GM19328 (cell line): ENCODE results near the gene CACNA1H.
"Not testable (repeated sequence)": the region's sequence is repeated elsewhere in the genome, so short reads cannot be mapped to it uniquely, and the experiment has no call there.

Experiments
- ATAC-seq: cut with Tn5 transposase; IDR thresholded peaks from one replicate; pipeline ENCODE4 v1.9.1; 2021; ENCODE audit warnings: mild to moderate bottlenecking, moderate library complexity; ENCODE audit not compliant: unreplicated experiment

Gene CACNA1H

GRCh38 chr16:1243363-1243762, 90.5 kb downstream of the CACNA1H start:
- not testable (repeated sequence) for ATAC-seq

- not testable (repeated sequence) for ATAC-seq
These were observed 91.3 kb downstream of the CACNA1H start for GRCh38 chr16:1243907-1244850.

- ATAC-seq, result no peak
These were observed 92.0 kb downstream of the CACNA1H start for GRCh38 chr16:1244881-1245280.

- ATAC-seq, result no peak
These were observed 92.6 kb downstream of the CACNA1H start for GRCh38 chr16:1245452-1246020.

DNA sequence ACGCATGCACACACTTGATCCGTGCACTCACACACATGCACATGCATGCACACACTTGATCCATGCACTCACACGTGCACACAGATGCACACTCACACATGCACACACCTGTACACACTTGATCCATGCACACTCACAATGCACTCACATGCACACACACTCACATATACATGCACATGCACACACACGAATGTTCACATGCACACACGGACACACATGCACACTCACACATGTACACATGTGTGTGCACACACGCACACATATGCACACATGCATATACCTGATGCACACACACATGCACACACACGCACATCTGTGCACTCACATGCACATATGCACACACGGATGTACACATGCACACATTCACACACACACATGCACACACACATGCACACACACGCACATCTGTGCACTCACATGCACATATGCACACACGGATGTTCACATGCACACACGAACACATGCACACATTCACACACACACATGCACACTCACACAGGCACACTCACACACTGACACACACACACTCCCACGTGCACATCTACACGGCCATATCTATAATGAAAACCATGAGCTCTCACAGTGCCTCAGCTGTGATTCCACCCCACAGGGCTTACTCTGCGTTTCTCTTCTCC, 95.1 kb downstream of the CACNA1H start:
- not testable (repeated sequence) for ATAC-seq

DNA sequence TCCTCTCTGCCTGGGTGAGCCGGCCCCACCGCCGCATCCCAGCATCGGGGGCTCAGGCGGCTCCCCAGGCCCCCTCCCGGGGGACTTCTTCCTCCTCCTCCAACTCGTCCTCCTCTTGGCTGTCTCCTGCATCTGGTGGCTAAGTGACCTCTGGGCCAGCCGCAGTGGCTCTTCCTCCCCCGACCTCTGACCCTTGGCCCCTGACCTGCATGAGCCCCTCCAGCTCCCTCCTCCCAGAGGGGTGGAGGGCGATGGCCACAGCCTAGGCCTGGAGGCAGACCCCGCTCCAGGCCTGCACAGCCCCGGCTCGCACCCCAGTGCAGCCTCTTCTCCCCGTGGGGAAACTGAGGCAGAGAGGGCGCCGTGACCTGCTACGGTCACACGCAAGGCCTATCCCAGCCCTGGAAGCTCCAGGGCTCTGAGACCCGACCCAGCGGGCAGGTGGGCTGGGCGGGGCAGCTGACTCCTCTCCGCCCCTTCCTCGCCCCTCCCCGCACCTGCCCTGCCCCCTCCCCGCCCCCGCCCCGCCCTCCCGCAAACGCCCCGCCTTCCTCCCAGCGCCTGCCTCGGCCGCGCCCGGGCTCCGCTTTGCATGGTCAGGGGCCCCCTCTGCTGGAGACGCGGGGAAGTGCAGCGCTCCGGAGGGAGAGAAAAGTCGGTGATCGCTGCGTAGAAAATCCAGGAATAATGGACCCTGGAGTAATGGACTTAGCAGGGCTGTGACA, 96.3 kb downstream of the CACNA1H start:
- ATAC-seq, result not testable (repeated sequence)

DNA sequence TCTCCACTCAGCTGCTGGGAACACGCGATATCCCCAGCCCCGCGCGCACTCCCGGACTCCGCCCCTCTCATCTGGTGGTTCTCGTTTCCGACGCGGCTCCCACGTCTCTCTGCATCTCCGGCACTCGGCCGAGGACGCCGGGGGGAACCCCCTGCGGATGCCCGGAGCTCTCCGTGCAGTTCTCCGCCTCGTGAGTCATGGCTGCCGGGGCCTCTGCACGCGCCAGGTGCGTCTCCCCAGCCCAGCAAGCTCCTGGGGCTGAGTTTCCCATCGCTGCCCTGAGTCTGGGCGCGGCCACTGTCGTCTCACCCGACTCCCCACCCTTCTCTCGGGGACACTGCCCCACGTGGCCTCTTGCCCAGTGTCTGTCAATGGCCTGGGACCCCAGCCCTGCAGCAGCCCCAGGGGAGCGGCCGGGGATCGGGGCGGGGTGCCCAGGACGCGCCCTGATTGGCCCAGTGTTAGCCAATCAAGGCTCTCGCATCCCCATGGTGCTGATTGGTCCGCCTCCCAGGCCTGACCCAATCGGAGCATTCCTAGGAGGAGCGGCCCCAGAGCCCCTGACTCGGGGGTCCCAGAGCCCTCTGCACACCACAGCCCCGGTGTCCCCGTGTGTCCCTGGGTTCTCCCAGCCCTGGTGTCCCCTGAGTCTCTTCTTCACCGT, 100.9 kb downstream of the CACNA1H start:
- not testable (repeated sequence) for ATAC-seq

GRCh38 chr16:1254821-1255220, 101.9 kb downstream of the CACNA1H start:
- not testable (repeated sequence) for ATAC-seq

DNA sequence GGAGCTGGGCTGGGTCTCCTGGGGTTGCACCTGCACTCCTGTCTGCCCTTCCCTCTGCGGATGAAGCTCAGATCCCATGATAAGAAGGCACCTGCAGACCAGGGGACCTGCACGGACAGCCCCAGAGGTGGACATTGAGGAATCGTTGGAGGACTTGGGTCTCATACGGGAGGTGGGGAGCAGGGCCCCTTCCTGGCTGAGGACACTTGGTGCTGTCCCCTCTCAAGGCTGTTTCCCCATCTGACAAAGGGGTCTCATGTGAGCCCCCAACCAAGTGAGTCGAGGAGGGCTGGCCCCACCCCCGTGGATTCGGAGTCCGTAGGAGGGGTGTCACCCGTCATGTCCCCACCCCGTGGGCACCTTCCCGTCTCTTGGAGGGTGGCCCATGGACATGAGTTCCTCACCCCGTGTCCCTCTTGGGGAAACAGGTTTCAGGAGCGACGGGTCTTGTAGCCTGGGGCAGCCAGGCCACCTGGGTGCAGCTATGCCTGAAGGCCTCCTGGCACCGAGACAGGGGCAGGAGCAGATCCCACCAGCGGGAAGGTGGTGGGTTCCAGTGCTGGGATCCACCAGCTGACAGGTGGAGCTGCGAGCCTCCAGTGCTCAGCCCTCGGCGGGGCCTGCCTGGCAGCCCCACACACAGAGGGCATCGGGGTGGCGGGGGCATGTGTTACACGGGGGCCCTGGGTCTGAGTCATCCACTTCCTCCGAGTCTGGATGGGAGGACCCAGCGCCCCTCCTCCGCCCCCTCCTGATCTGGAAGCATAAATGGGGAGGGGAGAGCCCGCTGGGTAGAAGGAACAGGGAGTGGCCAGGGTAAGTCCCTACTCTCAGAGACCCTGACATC, 102.6 kb downstream of the CACNA1H start, which contains the start of gene TPSD1:
Gene TPSD1 (plus strand): TSS at position 794 of the 847 bp plus-strand sequence. CDS start 212 bp downstream, outside the sequence.
- not testable (repeated sequence) for ATAC-seq

DNA sequence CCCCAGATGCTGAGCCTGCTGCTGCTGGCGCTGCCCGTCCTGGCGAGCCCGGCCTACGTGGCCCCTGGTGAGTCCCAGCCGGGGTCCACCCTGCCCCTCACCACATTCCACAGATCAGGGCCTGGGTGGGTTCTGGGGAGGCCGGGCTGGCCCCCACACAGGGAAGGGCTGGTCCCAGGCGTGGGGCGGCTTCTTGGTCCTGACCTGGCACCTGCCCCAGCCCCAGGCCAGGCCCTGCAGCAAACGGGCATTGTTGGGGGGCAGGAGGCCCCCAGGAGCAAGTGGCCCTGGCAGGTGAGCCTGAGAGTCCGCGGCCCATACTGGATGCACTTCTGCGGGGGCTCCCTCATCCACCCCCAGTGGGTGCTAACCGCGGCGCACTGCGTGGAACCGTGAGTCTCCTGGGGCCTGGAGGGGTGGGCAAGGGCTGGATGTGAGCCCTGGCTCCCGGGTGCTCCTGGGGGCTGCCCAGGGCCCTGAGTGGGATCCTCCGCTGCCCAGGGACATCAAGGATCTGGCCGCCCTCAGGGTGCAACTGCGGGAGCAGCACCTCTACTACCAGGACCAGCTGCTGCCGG, 103.5 kb downstream of the CACNA1H start:
- ATAC-seq, result not testable (repeated sequence)

DNA sequence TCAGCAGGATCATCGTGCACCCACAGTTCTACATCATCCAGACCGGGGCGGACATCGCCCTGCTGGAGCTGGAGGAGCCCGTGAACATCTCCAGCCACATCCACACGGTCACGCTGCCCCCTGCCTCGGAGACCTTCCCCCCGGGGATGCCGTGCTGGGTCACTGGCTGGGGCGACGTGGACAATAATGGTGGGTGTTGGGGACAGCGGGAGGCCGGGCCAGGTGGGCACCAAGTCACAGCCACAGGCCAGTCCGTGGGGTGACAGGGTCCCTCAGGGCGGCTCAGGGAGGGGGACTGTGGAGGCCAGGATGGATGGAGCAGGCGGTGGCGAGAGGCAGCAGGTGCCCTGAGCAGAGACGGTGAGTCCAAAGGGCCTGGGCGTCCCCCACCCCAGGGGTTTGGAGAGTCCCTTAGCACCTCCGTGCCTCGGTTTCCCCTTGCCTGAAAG, 104.0 kb downstream of the CACNA1H start:
- no peak for ATAC-seq

- no peak for ATAC-seq
These were observed 104.8 kb downstream of the CACNA1H start for GRCh38 chr16:1257561-1258224.

DNA sequence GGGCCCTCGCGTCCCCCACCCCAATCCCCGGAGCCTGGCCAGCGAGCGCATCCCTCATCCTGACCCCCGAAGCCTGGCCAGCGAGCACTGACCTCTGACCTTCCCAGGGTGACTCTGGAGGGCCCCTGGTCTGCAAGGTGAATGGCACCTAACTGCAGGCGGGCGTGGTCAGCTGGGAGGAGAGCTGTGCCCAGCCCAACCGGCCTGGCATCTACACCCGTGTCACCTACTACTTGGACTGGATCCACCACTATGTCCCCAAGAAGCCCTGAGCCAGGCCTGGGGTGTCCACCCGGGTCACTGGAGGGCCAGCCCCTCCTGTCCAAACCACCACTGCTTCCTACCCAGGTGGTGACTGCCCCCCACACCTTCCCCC, 105.3 kb downstream of the CACNA1H start:
- ATAC-seq, result no peak

- no peak for ATAC-seq
These were observed 106.2 kb downstream of the CACNA1H start for GRCh38 chr16:1258906-1259759.

GRCh38 chr16:1259760-1260068, 106.8 kb downstream of the CACNA1H start:
- ATAC-seq, result no peak

DNA sequence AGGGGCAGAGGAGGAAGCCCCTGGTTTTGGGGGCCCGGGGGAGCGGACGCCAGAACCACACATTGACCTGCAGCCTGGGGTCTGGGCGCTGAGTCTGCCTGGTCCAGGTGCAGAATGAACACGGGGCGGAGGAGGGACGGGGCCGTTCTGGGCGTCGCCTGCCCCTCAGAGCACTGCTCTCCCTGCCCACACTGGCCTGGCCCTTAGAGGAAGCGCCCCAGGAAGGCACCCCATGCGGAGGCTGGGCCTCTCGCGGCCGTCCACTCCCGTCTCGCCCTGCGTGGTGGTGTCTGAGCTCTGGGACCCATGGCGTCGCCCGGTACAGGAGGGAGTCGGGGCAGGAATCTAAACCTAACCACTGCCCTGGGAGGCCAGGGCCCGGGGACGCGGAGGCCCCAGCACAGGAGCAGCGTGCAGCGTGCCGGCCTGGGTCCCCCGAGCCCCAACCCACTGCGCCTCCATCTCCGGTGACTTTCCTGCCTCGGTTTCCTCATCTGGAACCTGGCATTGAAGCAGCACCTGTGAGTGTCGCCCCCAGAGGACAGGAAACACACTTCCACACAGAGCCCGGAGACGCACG, 107.3 kb downstream of the CACNA1H start:
- no peak for ATAC-seq

- no peak for ATAC-seq
These were observed 108.4 kb downstream of the CACNA1H start for GRCh38 chr16:1261131-1261892.
